HepG2 (cell line): Measurements from ENCODE around the gene ZMAT2. TPM values are rescaled to one million over a fixed set of nuclear protein-coding genes. Genes with fewer than 3 reads are reported as not detected.
A peak's percentile ranks its signal among the peaks of the same experiment; 100 is the strongest.

ENCODE experiments used
- ATAC-seq: fragments of 200-7000 bp; cut with Tn5 transposase; 3 replicates; pipeline ENCODE4 v1.9.1; 2020; ENCODE audit warnings: mild to moderate bottlenecking, moderate library complexity
- BruUV-seq: library from RNA; stranded (reverse); fragments of 400-500 nt; replicated peaks from 2 replicates; lab custom pipeline; 2021; lab: Mats Ljungman, UMichigan
- CTCF ChIA-PET: fragments of 300-600 bp; formaldehyde crosslinking; extraction: SDS; loops from one replicate; lab custom pipeline; 2021; ENCODE audit warnings: low total read pairs, inconsistent platforms, low intra/inter-chr PET ratio; lab: Yijun Ruan, JAX
- POLR2A ChIA-PET: fragments of 350-600 bp; sonication (Branson Sonifier 250); formaldehyde crosslinking; loops from one replicate; lab custom pipeline; 2020; ENCODE audit warnings: antibody characterized with exemption, inconsistent platforms; lab: Yijun Ruan, JAX
- DNase-seq: peaks from one replicate; pipeline ENCODE4 v3.0.0-alpha.2; 2015; ENCODE audit warnings: low spot score
- FAIRE-seq: peaks from 3 replicates; lab custom pipeline; 2011; peaks lifted over from hg19 to GRCh38; lab: Jason Lieb, UNC
- H2AFZ ChIP-seq: one replicate; pipeline ENCODE4 v1.6.1; 2011; ENCODE audit warnings: low read length, inconsistent platforms
- H3K27ac ChIP-seq: fragments of 300-600 bp; 3 replicates; pipeline ENCODE4 v1.8.0; 2011; ENCODE audit warnings: mixed run types, mild to moderate bottlenecking, mixed read lengths, low read length, inconsistent platforms; ENCODE audit not compliant: insufficient read depth; ENCODE audit errors: extremely low read length
- H3K27me3 ChIP-seq, 2 experiments: fragments of 200-600 bp in 1 of 2; 2 replicates in 1 of 2; 3 replicates in 1 of 2; pipeline versions ENCODE4 v1.6.0 to v1.8.0; 2011; ENCODE audit warnings: low read length in 2 of 2, mild to moderate bottlenecking in 2 of 2, moderate library complexity in 2 of 2, inconsistent platforms in 1 of 2; ENCODE audit not compliant: insufficient read depth in 2 of 2, control insufficient read depth in 1 of 2
- H3K36me3 ChIP-seq, 2 experiments: fragments of 200-600 bp in 1 of 2; replicated peaks in 1 of 2; 2 replicates in 1 of 2; 3 replicates in 1 of 2; pipeline versions ENCODE4 v1.5.1 to v1.8.0; 2011; ENCODE audit warnings: low read length in 2 of 2, inconsistent platforms in 1 of 2; ENCODE audit not compliant: insufficient read depth in 2 of 2, control insufficient read depth in 1 of 2
- H3K4me1 ChIP-seq: 2 replicates; pipeline ENCODE4 v1.5.1; 2012; ENCODE audit warnings: low read length, inconsistent platforms; ENCODE audit not compliant: insufficient read depth
- H3K4me2 ChIP-seq: 2 replicates; pipeline ENCODE4 v1.6.0; 2011; ENCODE audit warnings: low read depth, low read length, inconsistent platforms
- H3K4me3 ChIP-seq, 3 experiments: fragments of 200-600 bp in 1 of 3; sonication (generic), shearing (Covaris generic) in 1 of 3; replicated peaks in 1 of 3; 2 replicates each; pipeline ENCODE4 v1.5.1; 2011 to 2016; ENCODE audit warnings: low read length in 3 of 3, inconsistent platforms in 2 of 3, low read depth in 2 of 3, mild to moderate bottlenecking in 2 of 3, control low read depth in 1 of 3, mixed read lengths in 1 of 3; ENCODE audit not compliant: insufficient read depth in 1 of 3
- H3K79me2 ChIP-seq: one replicate; pipeline ENCODE4 v1.6.1; 2011; ENCODE audit warnings: low read length, inconsistent platforms; ENCODE audit not compliant: insufficient read depth
- H3K9ac ChIP-seq: 2 replicates; pipeline ENCODE4 v1.6.0; 2011; ENCODE audit warnings: mild to moderate bottlenecking, low read depth, low read length, inconsistent platforms; ENCODE audit not compliant: insufficient read depth
- H3K9me3 ChIP-seq: 2 replicates; pipeline ENCODE4 v1.5.1; 2012; ENCODE audit warnings: mild to moderate bottlenecking, low read length
- H4K20me1 ChIP-seq: 2 replicates; pipeline ENCODE4 v1.6.0; 2011; ENCODE audit warnings: inconsistent platforms, mild to moderate bottlenecking, low read length, moderate library complexity; ENCODE audit not compliant: insufficient read depth
- AGO2 ChIP-seq: fragments of 200-400 bp; formaldehyde crosslinking; optimal IDR thresholded peaks from 2 replicates; pipeline ENCODE3; 2017; ENCODE audit warnings: mild to moderate bottlenecking, low read depth, low read length, moderate library complexity
- AHR ChIP-seq: IDR thresholded peaks from 2 replicates; pipeline ENCODE4 v1.6.1; 2018; ENCODE audit warnings: missing genetic modification reagents, missing compliant biosample characterization
- ATF1 ChIP-seq: IDR thresholded peaks from 2 replicates; pipeline ENCODE4 v1.6.1; 2016; ENCODE audit warnings: mild to moderate bottlenecking, control low read depth
- CC2D1A ChIP-seq: sonication (generic); formaldehyde crosslinking; IDR thresholded peaks from 2 replicates; pipeline ENCODE4 v1.8.1; 2023; ENCODE audit warnings: mild to moderate bottlenecking, missing genetic modification reagents
- GABPB1 ChIP-seq: IDR thresholded peaks from 2 replicates; pipeline ENCODE4 v1.6.1; 2016; ENCODE audit warnings: mild to moderate bottlenecking, missing genetic modification reagents, moderate library complexity, missing compliant biosample characterization
- HNF4G ChIP-seq, 2 experiments: sonication (generic) in 1 of 2; formaldehyde crosslinking in 1 of 2; IDR thresholded peaks; 2 replicates each; pipeline versions ENCODE4 v1.4.0 to v1.6.1; 2011 to 2020; ENCODE audit warnings: borderline replicate concordance in 2 of 2, low read depth in 2 of 2, mild to moderate bottlenecking in 2 of 2, low read length in 1 of 2, missing genetic modification reagents in 1 of 2, moderate library complexity in 1 of 2
- JUNB ChIP-seq: sonication (generic); formaldehyde crosslinking; IDR thresholded peaks from 2 replicates; pipeline ENCODE4 v1.8.0; 2022; ENCODE audit warnings: missing genetic modification reagents, mild to moderate bottlenecking, borderline replicate concordance
- KDM5A ChIP-seq: fragments of 200-600 bp; sonication (generic); IDR thresholded peaks from 2 replicates; pipeline ENCODE4 v1.7.0; 2018; ENCODE audit warnings: antibody characterized with exemption, mild to moderate bottlenecking, low read length, borderline replicate concordance
- KMT2B ChIP-seq: IDR thresholded peaks from 2 replicates; pipeline ENCODE4 v1.6.1; 2016; ENCODE audit warnings: missing genetic modification reagents, missing compliant biosample characterization
- NFIC ChIP-seq: IDR thresholded peaks from 2 replicates; pipeline ENCODE4 v1.6.1; 2012; ENCODE audit warnings: mild to moderate bottlenecking, low read length, inconsistent platforms
- PHF5A ChIP-seq: IDR thresholded peaks from one replicate; pipeline ENCODE4 v1.6.1; 2018; ENCODE audit warnings: low read depth, missing genetic modification reagents; ENCODE audit not compliant: unreplicated experiment
- POLR2G ChIP-seq: fragments of 200-400 bp; formaldehyde crosslinking; IDR thresholded peaks from 2 replicates; pipeline ENCODE4 v1.6.1; 2018; ENCODE audit warnings: mild to moderate bottlenecking, low read depth, low read length, moderate library complexity
- RBFOX2 ChIP-seq: fragments of 200-400 bp; formaldehyde crosslinking; IDR thresholded peaks from 2 replicates; pipeline ENCODE4 v1.6.1; 2017; ENCODE audit warnings: low read depth, mild to moderate bottlenecking, low read length
- SIN3A ChIP-seq: IDR thresholded peaks from 2 replicates; pipeline ENCODE4 v1.6.1; 2011; ENCODE audit warnings: low read depth, mild to moderate bottlenecking, control low read depth, low read length, borderline replicate concordance
- SIX1 ChIP-seq: sonication (generic); formaldehyde crosslinking; IDR thresholded peaks from 2 replicates; pipeline ENCODE4 v1.4.0; 2020; ENCODE audit warnings: missing genetic modification reagents, borderline replicate concordance
- ZMYM3 ChIP-seq: sonication (generic); formaldehyde crosslinking; IDR thresholded peaks from 2 replicates; pipeline ENCODE4 v1.5.1; 2020; ENCODE audit warnings: mild to moderate bottlenecking, missing genetic modification reagents
- ZNF24 ChIP-seq: fragments of 450-650 bp; IDR thresholded peaks from 2 replicates; pipeline ENCODE4 v1.6.1; 2017; ENCODE audit warnings: antibody characterized with exemption, mild to moderate bottlenecking
- ZNF329 ChIP-seq: sonication (generic); formaldehyde crosslinking; IDR thresholded peaks from 2 replicates; pipeline ENCODE4 v1.9.0; 2021; ENCODE audit warnings: low read depth, mild to moderate bottlenecking, missing genetic modification reagents
- ZNF34 ChIP-seq: sonication (generic); formaldehyde crosslinking; IDR thresholded peaks from 2 replicates; pipeline ENCODE4 v1.4.0; 2020; ENCODE audit warnings: mild to moderate bottlenecking, missing genetic modification reagents, borderline replicate concordance
- WGBS: methylation state at CpG from one replicate; pipeline ENCODE4 v1.1.6; 2017; ENCODE audit warnings: low lambda C conversion rate; 5-methylcytosine and 5-hydroxymethylcytosine counted together
- in situ Hi-C: cut with HindIII; loops from 2 replicates; pipeline ENCODE4 v1.10.0; 2017; ENCODE audit warnings: low pct_unique_long_range_greater_than_20kb; ENCODE audit not compliant: extremely low pct_ligation_motif_present
- intact Hi-C: fragments of 100-400 bp; cut with micrococcal nuclease; formaldehyde crosslinking; loops from one replicate; pipeline ENCODE4 v1.10.0; 2022; ENCODE audit not compliant: unreplicated experiment
- polyA plus RNA-seq, 8 experiments: library from polyadenylated mRNA; depleted of rRNA in 3 of 8; stranded (reverse) in 7 of 8; unstranded in 1 of 8; fragments of >200 nt; fragmentation: Illumina TruSeq in 4 of 8; extraction: Trizol in 4 of 8; gene quantifications; 2 replicates each; pipeline versions ENCODE4 v1.2.1 to v1.2.3, GENCODE V29; 2011 to 2016; ENCODE audit warnings: low read depth in 4 of 8, missing spikeins in 1 of 8, mixed read lengths in 1 of 8; ENCODE audit not compliant: insufficient read depth in 1 of 8
- total RNA-seq, 5 experiments: library from RNA; depleted of rRNA; stranded (reverse); fragments of >200 nt; fragmentation: Illumina TruSeq; extraction: Trizol; gene quantifications; 2 replicates each; pipeline ENCODE4 v1.2.3, GENCODE V29; 2016; ENCODE audit warnings: low read depth in 1 of 5
- TF ChIP-seq, protein P1 (sequence below): sonication (generic); formaldehyde crosslinking; IDR thresholded peaks from 2 replicates; pipeline ENCODE4 v1.4.0; 2020; ENCODE audit warnings: missing genetic modification reagents
- TF ChIP-seq, protein P2 (sequence below): sonication (generic); formaldehyde crosslinking; IDR thresholded peaks from 2 replicates; pipeline ENCODE4 v1.4.0; 2020; ENCODE audit warnings: mild to moderate bottlenecking, missing genetic modification reagents

The ZMAT2 gene
- total and polyA plus RNA-seq, 2 of the 13 experiments (the other 11 are each of a cell fraction or from before 2014, with no cell fraction given) = 35.4 to 92.8 TPM

DNA sequence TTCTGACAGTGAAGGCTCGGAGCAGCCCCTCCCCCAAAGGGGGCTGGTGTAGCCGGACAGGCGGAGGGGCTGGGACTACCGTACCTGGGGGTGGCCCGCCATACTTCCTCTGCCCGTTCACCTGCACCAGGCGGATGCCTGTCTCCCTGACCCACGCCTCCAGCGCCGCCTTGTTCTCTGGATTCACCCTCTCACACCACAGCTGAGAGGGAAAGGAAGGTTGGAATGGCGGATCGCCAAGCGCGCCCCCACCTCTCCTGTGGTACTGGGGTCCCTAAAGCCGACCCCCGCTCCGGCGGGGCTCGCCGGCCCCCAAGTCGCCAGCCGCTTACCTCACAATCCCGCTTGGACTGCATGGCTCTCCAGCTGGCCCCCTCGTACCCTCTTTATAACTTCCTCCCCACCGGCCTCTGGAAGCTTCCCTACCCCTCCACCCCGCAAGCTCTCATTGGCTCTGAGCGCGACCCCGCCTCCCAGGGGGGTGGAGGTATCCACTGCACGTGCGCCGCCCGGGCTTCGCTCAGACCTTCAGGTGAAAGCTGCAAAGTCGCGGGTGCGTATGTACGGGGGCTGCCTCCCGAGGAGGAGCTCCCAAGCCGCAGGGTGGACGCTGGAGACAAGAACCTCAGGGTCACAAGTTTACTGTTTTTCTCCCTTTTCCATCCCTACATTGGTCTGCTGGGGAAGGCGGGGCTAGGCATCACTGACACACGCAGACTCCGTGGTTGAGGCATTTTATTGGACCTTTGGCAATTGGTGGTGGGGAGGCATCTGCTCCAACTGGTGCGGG lies 26.9 kb upstream of the ZMAT2 start, which contains the start of gene DND1:
Gene DND1, minus strand, starts transcription at position 390 of the 790 bp plus-strand sequence. Its CDS starts 34 bp downstream, at position 356.
- Histone ChIP-seq H3K27ac (no peak within 1 kb of the TSS), H3K4me1 (no peaks in the 10 kb centered on the region), H3K9ac (no peak within 1 kb of the TSS), H2AFZ (no peak within 1 kb of the TSS), H3K27me3 (no peaks in the 10 kb centered on the region), H3K36me3 (peaks cover 30 to 59% of the 10 kb centered on the region in 2 experiments; a peak in 4 of 5 replicates), H3K79me2 (no peaks in the 10 kb centered on the region), H3K4me3 (no peak within 1 kb of the TSS), H3K4me2 (no peak within 1 kb of the TSS), H3K9me3 (no peaks in the 10 kb centered on the region), H4K20me1 (no peaks in the 10 kb centered on the region)
- FAIRE-seq = no peak
- ChIA-PET POLR2A (no interaction called here), CTCF (no interaction called here)
- DNase-seq = no peak
- peak; percentile 4; the same call in 2 of the 3 replicates for ATAC-seq
- intact Hi-C loops = no loop called here
- no TSS peak for BruUV-seq
- in situ Hi-C loops = no loop called here
- WGBS = 97% methylated on average over 42 of the region's 45 CpGs
- TF ChIP-seq CC2D1A (no peak), ATF1 (no peak), ZNF329 (CRISPR knock-in tag) (no peak), PHF5A (no peak), JUNB (no peak), ZNF34 (CRISPR knock-in tag) (no peak), RBFOX2 (0 out of 2 replicates have a peak, but pooled peaks have one; percentile 26), ZMYM3 (CRISPR knock-in tag) (no peak), AHR (no peak), NFIC (no peak), KMT2B (CRISPR knock-in tag) (no peak), POLR2G (peak; percentile 48; the same call in 1 of the 2 replicates), SIN3A (no peak), SIX1 (no peak), HNF4G (IDR thresholded peaks at IDR 0.05; ENCODE audit: borderline replicate concordance, low read depth, low read length) (no peak), HNF4G (CRISPR knock-in tag; IDR thresholded peaks at IDR 0.05; ENCODE audit: borderline replicate concordance, low read depth) (no peak), ZNF24 (no peak), GABPB1 (CRISPR knock-in tag) (no peak), KDM5A (no peak), AGO2 (peak; percentile 93)
- TF ChIP-seq, protein P1, sequence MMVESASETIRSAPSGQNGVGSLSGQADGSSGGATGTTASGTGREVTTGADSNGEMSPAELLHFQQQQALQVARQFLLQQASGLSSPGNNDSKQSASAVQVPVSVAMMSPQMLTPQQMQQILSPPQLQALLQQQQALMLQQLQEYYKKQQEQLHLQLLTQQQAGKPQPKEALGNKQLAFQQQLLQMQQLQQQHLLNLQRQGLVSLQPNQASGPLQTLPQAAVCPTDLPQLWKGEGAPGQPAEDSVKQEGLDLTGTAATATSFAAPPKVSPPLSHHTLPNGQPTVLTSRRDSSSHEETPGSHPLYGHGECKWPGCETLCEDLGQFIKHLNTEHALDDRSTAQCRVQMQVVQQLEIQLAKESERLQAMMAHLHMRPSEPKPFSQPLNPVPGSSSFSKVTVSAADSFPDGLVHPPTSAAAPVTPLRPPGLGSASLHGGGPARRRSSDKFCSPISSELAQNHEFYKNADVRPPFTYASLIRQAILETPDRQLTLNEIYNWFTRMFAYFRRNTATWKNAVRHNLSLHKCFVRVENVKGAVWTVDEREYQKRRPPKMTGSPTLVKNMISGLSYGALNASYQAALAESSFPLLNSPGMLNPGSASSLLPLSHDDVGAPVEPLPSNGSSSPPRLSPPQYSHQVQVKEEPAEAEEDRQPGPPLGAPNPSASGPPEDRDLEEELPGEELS = no peak
- TF ChIP-seq, protein P2, sequence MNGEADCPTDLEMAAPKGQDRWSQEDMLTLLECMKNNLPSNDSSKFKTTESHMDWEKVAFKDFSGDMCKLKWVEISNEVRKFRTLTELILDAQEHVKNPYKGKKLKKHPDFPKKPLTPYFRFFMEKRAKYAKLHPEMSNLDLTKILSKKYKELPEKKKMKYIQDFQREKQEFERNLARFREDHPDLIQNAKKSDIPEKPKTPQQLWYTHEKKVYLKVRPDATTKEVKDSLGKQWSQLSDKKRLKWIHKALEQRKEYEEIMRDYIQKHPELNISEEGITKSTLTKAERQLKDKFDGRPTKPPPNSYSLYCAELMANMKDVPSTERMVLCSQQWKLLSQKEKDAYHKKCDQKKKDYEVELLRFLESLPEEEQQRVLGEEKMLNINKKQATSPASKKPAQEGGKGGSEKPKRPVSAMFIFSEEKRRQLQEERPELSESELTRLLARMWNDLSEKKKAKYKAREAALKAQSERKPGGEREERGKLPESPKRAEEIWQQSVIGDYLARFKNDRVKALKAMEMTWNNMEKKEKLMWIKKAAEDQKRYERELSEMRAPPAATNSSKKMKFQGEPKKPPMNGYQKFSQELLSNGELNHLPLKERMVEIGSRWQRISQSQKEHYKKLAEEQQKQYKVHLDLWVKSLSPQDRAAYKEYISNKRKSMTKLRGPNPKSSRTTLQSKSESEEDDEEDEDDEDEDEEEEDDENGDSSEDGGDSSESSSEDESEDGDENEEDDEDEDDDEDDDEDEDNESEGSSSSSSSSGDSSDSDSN = 0 out of 2 replicates have a peak, but pooled peaks have one; percentile 26
